ENCODE results near the gene ANKRD18A.

ANKRD18A gene

DNA sequence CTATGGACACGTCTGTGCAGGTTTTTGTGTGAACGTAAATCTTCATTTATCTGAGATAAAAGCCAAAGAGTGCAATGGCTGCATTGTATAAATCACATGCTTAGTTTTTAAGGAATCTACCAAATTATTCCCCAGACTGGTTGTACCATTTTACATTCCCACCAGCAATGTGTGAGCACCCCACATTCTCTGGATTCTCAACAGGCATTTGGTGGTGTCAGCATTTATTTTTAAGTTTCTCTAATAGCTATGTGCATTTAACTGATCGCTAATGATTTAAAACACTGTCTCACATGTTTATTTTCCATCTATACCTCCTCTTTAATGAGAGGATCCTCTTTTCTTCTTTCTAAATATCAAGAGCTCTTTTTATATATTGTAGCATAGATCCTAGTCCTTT is 13.9 kb upstream of the ANKRD18A start (continued):
- TF ChIP-seq, protein P1, sequence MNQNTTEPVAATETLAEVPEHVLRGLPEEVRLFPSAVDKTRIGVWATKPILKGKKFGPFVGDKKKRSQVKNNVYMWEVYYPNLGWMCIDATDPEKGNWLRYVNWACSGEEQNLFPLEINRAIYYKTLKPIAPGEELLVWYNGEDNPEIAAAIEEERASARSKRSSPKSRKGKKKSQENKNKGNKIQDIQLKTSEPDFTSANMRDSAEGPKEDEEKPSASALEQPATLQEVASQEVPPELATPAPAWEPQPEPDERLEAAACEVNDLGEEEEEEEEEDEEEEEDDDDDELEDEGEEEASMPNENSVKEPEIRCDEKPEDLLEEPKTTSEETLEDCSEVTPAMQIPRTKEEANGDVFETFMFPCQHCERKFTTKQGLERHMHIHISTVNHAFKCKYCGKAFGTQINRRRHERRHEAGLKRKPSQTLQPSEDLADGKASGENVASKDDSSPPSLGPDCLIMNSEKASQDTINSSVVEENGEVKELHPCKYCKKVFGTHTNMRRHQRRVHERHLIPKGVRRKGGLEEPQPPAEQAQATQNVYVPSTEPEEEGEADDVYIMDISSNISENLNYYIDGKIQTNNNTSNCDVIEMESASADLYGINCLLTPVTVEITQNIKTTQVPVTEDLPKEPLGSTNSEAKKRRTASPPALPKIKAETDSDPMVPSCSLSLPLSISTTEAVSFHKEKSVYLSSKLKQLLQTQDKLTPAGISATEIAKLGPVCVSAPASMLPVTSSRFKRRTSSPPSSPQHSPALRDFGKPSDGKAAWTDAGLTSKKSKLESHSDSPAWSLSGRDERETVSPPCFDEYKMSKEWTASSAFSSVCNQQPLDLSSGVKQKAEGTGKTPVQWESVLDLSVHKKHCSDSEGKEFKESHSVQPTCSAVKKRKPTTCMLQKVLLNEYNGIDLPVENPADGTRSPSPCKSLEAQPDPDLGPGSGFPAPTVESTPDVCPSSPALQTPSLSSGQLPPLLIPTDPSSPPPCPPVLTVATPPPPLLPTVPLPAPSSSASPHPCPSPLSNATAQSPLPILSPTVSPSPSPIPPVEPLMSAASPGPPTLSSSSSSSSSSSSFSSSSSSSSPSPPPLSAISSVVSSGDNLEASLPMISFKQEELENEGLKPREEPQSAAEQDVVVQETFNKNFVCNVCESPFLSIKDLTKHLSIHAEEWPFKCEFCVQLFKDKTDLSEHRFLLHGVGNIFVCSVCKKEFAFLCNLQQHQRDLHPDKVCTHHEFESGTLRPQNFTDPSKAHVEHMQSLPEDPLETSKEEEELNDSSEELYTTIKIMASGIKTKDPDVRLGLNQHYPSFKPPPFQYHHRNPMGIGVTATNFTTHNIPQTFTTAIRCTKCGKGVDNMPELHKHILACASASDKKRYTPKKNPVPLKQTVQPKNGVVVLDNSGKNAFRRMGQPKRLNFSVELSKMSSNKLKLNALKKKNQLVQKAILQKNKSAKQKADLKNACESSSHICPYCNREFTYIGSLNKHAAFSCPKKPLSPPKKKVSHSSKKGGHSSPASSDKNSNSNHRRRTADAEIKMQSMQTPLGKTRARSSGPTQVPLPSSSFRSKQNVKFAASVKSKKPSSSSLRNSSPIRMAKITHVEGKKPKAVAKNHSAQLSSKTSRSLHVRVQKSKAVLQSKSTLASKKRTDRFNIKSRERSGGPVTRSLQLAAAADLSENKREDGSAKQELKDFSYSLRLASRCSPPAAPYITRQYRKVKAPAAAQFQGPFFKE (tag by site-specific recombination; IDR thresholded peaks at IDR 0.05; ENCODE audit: borderline replicate concordance): no peak
- TF ChIP-seq, protein P2, sequence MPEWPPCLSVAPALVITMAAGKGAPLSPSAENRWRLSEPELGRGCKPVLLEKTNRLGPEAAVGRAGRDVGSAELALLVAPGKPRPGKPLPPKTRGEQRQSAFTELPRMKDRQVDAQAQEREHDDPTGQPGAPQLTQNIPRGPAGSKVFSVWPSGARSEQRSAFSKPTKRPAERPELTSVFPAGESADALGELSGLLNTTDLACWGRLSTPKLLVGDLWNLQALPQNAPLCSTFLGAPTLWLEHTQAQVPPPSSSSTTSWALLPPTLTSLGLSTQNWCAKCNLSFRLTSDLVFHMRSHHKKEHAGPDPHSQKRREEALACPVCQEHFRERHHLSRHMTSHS (tag by site-specific recombination; IDR thresholded peaks at IDR 0.05): no peak
- TF ChIP-seq ZNF843 (tag by site-specific recombination; IDR thresholded peaks at IDR 0.05): no peak
- TF ChIP-seq, protein P3, sequence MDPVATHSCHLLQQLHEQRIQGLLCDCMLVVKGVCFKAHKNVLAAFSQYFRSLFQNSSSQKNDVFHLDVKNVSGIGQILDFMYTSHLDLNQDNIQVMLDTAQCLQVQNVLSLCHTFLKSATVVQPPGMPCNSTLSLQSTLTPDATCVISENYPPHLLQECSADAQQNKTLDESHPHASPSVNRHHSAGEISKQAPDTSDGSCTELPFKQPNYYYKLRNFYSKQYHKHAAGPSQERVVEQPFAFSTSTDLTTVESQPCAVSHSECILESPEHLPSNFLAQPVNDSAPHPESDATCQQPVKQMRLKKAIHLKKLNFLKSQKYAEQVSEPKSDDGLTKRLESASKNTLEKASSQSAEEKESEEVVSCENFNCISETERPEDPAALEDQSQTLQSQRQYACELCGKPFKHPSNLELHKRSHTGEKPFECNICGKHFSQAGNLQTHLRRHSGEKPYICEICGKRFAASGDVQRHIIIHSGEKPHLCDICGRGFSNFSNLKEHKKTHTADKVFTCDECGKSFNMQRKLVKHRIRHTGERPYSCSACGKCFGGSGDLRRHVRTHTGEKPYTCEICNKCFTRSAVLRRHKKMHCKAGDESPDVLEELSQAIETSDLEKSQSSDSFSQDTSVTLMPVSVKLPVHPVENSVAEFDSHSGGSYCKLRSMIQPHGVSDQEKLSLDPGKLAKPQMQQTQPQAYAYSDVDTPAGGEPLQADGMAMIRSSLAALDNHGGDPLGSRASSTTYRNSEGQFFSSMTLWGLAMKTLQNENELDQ (tag by site-specific recombination; IDR thresholded peaks at IDR 0.05; ENCODE audit: low read depth): no peak

DNA sequence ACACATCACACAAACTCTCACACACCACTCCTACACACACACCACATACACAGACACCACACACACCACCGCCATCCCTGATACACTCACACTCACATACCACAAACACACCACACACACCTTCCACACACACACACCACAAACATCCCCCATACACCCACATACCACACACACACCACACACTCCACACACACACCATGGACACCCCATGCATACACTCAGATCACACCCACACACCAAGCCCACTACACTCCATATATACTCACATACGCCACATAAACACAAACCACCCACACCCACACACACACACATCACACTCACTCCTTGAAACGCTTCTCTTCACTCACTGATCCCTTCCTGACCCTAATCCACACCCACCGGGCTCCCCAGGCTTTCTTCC is 9.1 kb upstream of the ANKRD18A start:
- CTCF ChIA-PET: interaction anchor here (0.8 kb wide), 1 partner anchor 12 kb away, joined by 4 read pairs; no protein-coding TSS in a partner anchor

DNA sequence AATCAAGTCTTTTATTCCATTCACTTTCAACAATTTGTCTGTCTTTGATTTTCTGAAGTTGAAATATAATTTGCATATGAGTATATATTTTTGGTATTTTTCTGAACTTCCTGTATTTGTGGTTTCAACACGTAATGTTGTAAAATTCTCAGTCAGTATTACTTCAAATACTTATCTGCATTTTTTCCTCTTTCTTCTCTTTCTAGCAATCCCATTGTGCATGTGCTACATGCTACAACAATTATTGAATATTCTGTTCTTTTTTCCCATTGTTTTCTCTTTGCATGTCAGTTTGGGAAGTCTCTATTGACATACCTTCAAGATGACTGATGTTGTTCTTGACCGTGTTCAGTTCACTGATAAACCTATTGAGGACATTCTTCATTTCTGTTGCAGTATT is 5.6 kb upstream of the ANKRD18A start:
- no peaks in the 10 kb centered on the region for H3K4me1 ChIP-seq (ENCODE audit: control insufficient read depth, insufficient read depth, low read length)
- ChIA-PET POLR2A (no interaction called here), CTCF (interaction anchor here (0.5 kb wide), 1 partner anchor 12 kb away, joined by 4 read pairs; no protein-coding TSS in a partner anchor)
- H3K27ac ChIP-seq (ENCODE audit: extremely low read depth, low read depth, low read length): no peak overlapping the region
- peaks cover 0 to 10% of the 10 kb centered on the region in 2 experiments; a peak in 1 of 3 replicates for H3K36me3 ChIP-seq (ENCODE audit: control insufficient read depth in 2 of 2, insufficient read depth in 1 of 2, low read length in 2 of 2)
- no peaks in the 10 kb centered on the region; the same call in 1 of the 2 replicates for H3K9me3 ChIP-seq (ENCODE audit: control insufficient read depth, insufficient read depth, low read depth, low read length)
- H3K4me3 ChIP-seq (ENCODE audit: low read depth, low read length): no peak overlapping the region
- TF ChIP-seq ZBTB1 (tag by site-specific recombination; IDR thresholded peaks at IDR 0.05) (no peak), ZNF596 (tag by site-specific recombination; IDR thresholded peaks at IDR 0.05) (no peak), GLIS2 (tag by site-specific recombination; IDR thresholded peaks at IDR 0.05) (no peak), ZNF555 (tag by site-specific recombination; conservative IDR thresholded peaks at IDR 0.05) (no peak), ZNF157 (tag by site-specific recombination; IDR thresholded peaks at IDR 0.05) (no peak), ZNF501 (tag by site-specific recombination; IDR thresholded peaks at IDR 0.05) (no peak), ZNF133 (tag by site-specific recombination; IDR thresholded peaks at IDR 0.05) (no peak), ZNF324 (tag by site-specific recombination; IDR thresholded peaks at IDR 0.05) (no peak)
- TF ChIP-seq, protein P4, sequence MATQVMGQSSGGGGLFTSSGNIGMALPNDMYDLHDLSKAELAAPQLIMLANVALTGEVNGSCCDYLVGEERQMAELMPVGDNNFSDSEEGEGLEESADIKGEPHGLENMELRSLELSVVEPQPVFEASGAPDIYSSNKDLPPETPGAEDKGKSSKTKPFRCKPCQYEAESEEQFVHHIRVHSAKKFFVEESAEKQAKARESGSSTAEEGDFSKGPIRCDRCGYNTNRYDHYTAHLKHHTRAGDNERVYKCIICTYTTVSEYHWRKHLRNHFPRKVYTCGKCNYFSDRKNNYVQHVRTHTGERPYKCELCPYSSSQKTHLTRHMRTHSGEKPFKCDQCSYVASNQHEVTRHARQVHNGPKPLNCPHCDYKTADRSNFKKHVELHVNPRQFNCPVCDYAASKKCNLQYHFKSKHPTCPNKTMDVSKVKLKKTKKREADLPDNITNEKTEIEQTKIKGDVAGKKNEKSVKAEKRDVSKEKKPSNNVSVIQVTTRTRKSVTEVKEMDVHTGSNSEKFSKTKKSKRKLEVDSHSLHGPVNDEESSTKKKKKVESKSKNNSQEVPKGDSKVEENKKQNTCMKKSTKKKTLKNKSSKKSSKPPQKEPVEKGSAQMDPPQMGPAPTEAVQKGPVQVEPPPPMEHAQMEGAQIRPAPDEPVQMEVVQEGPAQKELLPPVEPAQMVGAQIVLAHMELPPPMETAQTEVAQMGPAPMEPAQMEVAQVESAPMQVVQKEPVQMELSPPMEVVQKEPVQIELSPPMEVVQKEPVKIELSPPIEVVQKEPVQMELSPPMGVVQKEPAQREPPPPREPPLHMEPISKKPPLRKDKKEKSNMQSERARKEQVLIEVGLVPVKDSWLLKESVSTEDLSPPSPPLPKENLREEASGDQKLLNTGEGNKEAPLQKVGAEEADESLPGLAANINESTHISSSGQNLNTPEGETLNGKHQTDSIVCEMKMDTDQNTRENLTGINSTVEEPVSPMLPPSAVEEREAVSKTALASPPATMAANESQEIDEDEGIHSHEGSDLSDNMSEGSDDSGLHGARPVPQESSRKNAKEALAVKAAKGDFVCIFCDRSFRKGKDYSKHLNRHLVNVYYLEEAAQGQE (tag by site-specific recombination; IDR thresholded peaks at IDR 0.05): no peak
- TF ChIP-seq, protein P5, sequence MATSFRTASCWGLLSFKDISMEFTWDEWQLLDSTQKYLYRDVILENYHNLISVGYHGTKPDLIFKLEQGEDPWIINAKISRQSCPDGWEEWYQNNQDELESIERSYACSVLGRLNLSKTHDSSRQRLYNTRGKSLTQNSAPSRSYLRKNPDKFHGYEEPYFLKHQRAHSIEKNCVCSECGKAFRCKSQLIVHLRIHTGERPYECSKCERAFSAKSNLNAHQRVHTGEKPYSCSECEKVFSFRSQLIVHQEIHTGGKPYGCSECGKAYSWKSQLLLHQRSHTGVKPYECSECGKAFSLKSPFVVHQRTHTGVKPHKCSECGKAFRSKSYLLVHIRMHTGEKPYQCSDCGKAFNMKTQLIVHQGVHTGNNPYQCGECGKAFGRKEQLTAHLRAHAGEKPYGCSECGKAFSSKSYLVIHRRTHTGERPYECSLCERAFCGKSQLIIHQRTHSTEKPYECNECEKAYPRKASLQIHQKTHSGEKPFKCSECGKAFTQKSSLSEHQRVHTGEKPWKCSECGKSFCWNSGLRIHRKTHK (tag by site-specific recombination; IDR thresholded peaks at IDR 0.05): no peak

More for the DNA sequence above, 9.1 kb upstream of the ANKRD18A start:
- H3K4me3 ChIP-seq (ENCODE audit: low read depth, low read length): no peak overlapping the region
- H3K36me3 ChIP-seq (ENCODE audit: control insufficient read depth in 2 of 2, insufficient read depth in 1 of 2, low read length in 2 of 2): peaks cover 0 to 10% of the 10 kb centered on the region in 2 experiments; a peak in 1 of 3 replicates
- H3K9me3 ChIP-seq (ENCODE audit: control insufficient read depth, insufficient read depth, low read depth, low read length): no peaks in the 10 kb centered on the region; the same call in 1 of the 2 replicates
- H3K4me1 ChIP-seq (ENCODE audit: control insufficient read depth, insufficient read depth, low read length): no peaks in the 10 kb centered on the region
- H3K27ac ChIP-seq (ENCODE audit: extremely low read depth, low read depth, low read length): no peak overlapping the region
- TF ChIP-seq HOXC10 (CRISPR knock-in tag; IDR thresholded peaks at IDR 0.05) (no peak), SP3 (tag by site-specific recombination; IDR thresholded peaks at IDR 0.05) (no peak), ZNF621 (tag by site-specific recombination; IDR thresholded peaks at IDR 0.05) (no peak), ZFHX2 (tag by site-specific recombination; conservative IDR thresholded peaks at IDR 0.05) (peak; percentile 98), ZNF23 (tag by site-specific recombination; IDR thresholded peaks at IDR 0.05; ENCODE audit: borderline replicate concordance) (no peak), ZSCAN23 (tag by site-specific recombination; IDR thresholded peaks at IDR 0.05) (no peak), ZNF214 (tag by site-specific recombination; IDR thresholded peaks at IDR 0.05; ENCODE audit: borderline replicate concordance) (no peak), EGR2 (tag by site-specific recombination; IDR thresholded peaks at IDR 0.05; ENCODE audit: low read depth) (peak; percentile 98), YY2 (tag by site-specific recombination; IDR thresholded peaks at IDR 0.05) (no peak), HOXA7 (CRISPR knock-in tag; IDR thresholded peaks at IDR 0.05; ENCODE audit: borderline replicate concordance) (no peak)
- POLR2A ChIA-PET: no interaction called here

Data from HEK293 (cell line).